Dendritic cell treated with granulocyte-macrophage colony-stimulating factor and Interleukin-4, amounts not matched to agents 40 ng/mL and 50 ng/mL, for 4 days (primary cell): ENCODE measurements around the gene NLGN1.

Experiments used
- H3K27ac Mint-ChIP-seq: one replicate; pipeline ENCODE4 v1.8.0; 2022; ENCODE audit warnings: mild to moderate bottlenecking, mixed read lengths
- H3K27me3 Mint-ChIP-seq: one replicate; pipeline ENCODE4 v1.8.0; 2022; ENCODE audit warnings: mild to moderate bottlenecking, mixed read lengths
- H3K36me3 Mint-ChIP-seq: one replicate; pipeline ENCODE4 v1.8.0; 2022; ENCODE audit warnings: low read depth, mixed read lengths
- H3K4me1 Mint-ChIP-seq: one replicate; pipeline ENCODE4 v1.8.0; 2022; ENCODE audit warnings: low read depth, mixed read lengths
- H3K4me3 Mint-ChIP-seq: one replicate; pipeline ENCODE4 v1.8.0; 2022; ENCODE audit warnings: mild to moderate bottlenecking, moderate library complexity, mixed read lengths
- H3K9me3 Mint-ChIP-seq: one replicate; pipeline ENCODE4 v1.8.0; 2022; ENCODE audit warnings: mixed read lengths
- intact Hi-C: fragments of 100-400 bp; cut with micrococcal nuclease; formaldehyde crosslinking; loops from one replicate; pipeline ENCODE4 v1.15.0; 2022

NLGN1 gene

DNA sequence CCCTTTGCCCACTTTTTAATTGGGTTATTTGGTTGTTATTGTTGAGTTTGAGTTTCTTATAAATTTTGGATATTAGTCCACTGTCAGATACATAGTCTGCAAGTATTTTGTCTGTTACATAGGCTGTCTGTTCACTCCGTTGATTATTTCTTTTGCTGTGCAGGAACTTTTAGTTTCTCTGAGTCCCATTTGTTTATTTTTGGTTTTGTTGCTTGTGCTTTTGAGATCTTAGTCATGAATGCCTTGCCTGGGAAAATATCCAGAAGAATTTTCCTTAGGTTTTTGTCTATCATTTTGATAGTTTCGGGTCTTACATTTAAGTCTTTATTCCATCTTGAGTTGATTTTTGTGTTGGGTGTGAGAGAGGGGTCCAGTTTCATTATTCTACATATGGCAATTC is 254.5 kb downstream of the NLGN1 start:
- intact Hi-C loops: no loop called here
- Mint-ChIP-seq H3K36me3 (no peaks in the 10 kb centered on the region), H3K4me1 (no peaks in the 10 kb centered on the region), H3K27ac (no peak overlapping the region), H3K9me3 (peaks cover 15% of the 10 kb centered on the region), H3K27me3 (no peaks in the 10 kb centered on the region), H3K4me3 (no peak overlapping the region)

DNA sequence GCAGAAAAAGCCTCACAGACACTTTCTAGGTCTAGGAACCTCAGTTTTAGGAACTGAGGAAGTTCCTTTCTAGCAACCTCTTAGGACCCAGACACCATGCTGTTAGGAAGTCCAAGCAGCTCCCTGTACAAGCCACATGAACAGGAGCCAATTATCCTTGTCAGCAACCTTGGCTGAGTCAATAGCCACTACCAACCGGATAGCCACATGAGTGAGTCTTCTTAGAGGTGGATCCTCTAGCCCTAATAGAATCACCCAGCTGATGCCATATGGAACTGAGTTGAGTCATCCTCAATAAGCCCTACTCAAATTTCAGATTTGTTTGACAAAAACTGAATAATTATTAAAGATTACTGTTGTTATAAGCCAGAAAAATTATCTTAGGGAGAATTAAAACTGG is 256.2 kb downstream of the NLGN1 start:
- intact Hi-C loops: no loop called here
- Mint-ChIP-seq H3K4me1 (no peaks in the 10 kb centered on the region), H3K4me3 (no peak overlapping the region)

DNA sequence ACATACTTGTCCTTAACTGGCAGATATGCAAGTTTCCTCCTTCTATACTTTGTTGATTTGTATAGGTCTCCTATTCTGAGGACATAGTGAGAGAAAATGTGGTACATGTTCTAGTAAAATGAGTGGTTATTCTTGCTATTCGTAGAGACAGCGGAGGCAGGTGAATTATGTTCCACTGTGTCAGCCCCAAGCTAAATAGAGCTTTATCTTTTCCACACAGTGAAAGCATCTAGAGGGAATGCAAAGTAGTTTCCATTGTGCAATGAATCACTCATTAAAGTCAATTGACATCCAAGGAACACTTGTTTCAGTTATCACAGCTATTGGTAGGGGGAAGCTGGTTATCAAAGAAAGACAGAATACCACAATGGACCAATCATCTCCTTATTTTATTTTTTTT is 262.4 kb downstream of the NLGN1 start:
- Mint-ChIP-seq H3K27me3 (no peaks in the 10 kb centered on the region), H3K9me3 (peaks cover 8% of the 10 kb centered on the region), H3K4me1 (no peaks in the 10 kb centered on the region), H3K4me3 (no peak overlapping the region), H3K36me3 (no peaks in the 10 kb centered on the region), H3K27ac (no peak overlapping the region)
- intact Hi-C loops: no loop called here

More for the DNA sequence above, 256.2 kb downstream of the NLGN1 start:
- Mint-ChIP-seq H3K36me3 (no peaks in the 10 kb centered on the region), H3K27me3 (no peaks in the 10 kb centered on the region), H3K9me3 (peaks cover 15% of the 10 kb centered on the region), H3K27ac (no peak overlapping the region)

DNA sequence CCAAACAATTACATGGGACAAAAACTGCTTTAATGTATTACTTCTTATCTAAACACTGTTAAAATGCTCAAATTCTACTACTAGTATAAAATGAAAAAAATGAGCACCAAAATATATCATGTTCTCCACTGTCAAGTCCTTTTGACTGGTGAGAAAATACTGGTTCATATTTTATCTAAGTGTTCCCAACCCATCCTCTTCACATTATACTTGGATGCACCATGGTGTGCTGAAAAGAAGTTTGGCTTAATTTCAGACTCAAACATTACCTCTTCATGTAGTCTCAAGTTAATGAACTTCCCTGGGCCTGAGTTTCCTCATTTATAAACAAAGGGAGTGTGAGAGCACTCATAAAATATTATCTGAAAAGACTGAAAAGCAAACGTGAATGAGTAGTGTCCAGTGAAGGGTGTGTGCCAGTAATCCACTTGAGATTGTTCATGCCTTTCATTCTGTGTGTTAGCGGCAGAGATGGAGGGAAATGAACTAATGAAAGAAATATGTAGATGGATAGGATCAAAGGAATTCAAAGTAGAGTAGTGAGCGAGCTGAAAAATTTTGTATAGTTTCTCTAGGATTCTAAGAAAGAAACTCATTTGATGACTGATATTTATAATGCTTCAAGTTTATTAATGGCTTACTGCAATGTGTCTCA is 263.2 kb downstream of the NLGN1 start:
- H3K27me3 Mint-ChIP-seq: no peaks in the 10 kb centered on the region
- no peaks in the 10 kb centered on the region for H3K36me3 Mint-ChIP-seq
- no peaks in the 10 kb centered on the region for H3K4me1 Mint-ChIP-seq
- no peak overlapping the region for H3K4me3 Mint-ChIP-seq
- intact Hi-C loops: no loop called here
- H3K27ac Mint-ChIP-seq: no peak overlapping the region
- peaks cover 8% of the 10 kb centered on the region for H3K9me3 Mint-ChIP-seq

DNA sequence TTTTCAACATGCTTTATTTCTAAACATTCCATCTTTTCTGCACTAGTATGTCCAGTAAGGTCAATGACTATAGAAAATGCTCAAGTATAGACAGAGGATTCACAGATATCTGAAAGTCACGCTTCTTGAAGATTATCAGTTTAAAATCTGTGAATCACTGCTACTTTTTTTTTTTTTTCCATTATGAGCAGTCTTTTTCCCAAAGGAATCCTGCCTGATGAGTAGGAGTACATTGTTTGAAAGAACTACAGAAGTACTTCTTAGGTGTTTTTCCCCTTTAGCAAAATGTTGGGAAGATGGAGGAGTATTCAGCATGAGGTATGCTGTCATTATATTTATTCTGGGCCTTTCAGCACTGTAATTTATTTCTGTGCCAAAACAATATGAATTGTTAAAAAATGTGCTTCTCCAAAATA is 266.2 kb downstream of the NLGN1 start:
- Mint-ChIP-seq H3K4me3 (no peak overlapping the region), H3K27me3 (no peaks in the 10 kb centered on the region), H3K27ac (no peak overlapping the region), H3K36me3 (no peaks in the 10 kb centered on the region), H3K4me1 (no peaks in the 10 kb centered on the region), H3K9me3 (peaks cover 8% of the 10 kb centered on the region)
- intact Hi-C loops: no loop called here

DNA sequence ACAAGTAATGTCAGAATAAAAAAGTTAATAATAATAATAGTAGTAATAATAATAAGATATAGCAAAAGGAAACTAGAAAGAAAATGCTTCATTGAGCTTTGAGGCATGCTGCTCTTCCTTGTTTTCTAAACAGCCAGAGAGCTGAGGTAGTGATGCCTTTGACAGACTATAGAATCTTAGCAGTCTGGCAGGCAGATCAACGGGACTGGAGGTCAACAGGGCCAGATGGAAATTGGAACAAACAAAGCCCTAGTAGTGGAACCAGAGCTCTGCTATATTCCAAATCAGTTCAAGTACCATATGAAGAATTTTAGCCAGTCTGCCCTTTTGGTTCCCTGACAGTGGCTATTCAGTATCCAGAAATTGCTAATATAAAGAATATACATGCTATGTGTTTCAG is 278.6 kb downstream of the NLGN1 start:
- intact Hi-C loops: no loop called here
- H3K36me3 Mint-ChIP-seq: no peaks in the 10 kb centered on the region
- H3K27me3 Mint-ChIP-seq: no peaks in the 10 kb centered on the region
- peaks cover 5% of the 10 kb centered on the region for H3K9me3 Mint-ChIP-seq
- no peak overlapping the region for H3K27ac Mint-ChIP-seq
- no peaks in the 10 kb centered on the region for H3K4me1 Mint-ChIP-seq
- H3K4me3 Mint-ChIP-seq: no peak overlapping the region

DNA sequence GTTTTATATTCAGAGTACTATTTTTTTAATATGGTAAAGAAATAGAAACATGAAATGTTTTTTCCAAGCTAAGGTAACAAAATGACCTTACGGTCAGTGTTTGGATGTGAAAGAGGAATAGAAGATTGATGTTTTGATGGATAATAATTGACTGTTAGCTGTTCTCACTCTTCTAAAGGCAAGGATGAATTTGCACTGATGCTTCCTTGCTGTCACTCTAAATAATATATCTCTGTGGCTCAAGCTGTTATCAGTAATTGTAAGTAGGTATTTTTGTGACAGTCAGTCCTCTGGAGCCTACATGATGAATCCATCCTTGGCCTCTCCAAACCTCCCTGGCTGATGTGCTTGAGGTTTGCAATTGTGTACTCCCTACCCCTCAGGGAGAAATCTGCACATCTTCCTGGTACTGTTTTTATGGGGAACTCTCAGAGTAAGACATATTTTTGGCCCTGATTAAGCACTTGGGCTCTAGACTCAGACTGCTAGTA is 283.7 kb downstream of the NLGN1 start:
- no peak overlapping the region for H3K27ac Mint-ChIP-seq
- intact Hi-C loops: no loop called here
- no peak overlapping the region for H3K4me3 Mint-ChIP-seq
- no peaks in the 10 kb centered on the region for H3K9me3 Mint-ChIP-seq
- no peaks in the 10 kb centered on the region for H3K4me1 Mint-ChIP-seq
- H3K36me3 Mint-ChIP-seq: no peaks in the 10 kb centered on the region
- no peaks in the 10 kb centered on the region for H3K27me3 Mint-ChIP-seq

DNA sequence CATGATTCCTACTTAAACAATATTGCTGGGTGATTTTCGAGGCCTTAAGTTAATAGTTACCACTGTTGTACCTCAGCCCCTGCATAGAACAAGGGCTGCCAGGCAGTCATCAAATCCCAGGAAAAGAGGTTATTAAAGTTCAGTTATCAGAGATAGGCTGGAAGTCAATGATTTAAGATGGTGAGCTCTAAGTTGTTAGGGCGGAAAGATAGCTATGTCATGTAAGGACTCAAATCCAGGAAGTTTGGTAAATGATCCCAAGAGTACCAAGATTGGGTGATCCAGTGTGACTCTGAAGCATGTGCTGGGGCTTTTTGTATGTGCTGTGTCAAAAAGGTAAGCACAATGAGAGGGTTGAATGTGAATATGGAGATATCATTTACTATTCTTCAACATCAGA is 287.9 kb downstream of the NLGN1 start:
- Mint-ChIP-seq H3K36me3 (no peaks in the 10 kb centered on the region), H3K4me1 (no peaks in the 10 kb centered on the region), H3K27ac (no peak overlapping the region), H3K4me3 (no peak overlapping the region), H3K27me3 (no peaks in the 10 kb centered on the region), H3K9me3 (no peaks in the 10 kb centered on the region)
- intact Hi-C loops: no loop called here

DNA sequence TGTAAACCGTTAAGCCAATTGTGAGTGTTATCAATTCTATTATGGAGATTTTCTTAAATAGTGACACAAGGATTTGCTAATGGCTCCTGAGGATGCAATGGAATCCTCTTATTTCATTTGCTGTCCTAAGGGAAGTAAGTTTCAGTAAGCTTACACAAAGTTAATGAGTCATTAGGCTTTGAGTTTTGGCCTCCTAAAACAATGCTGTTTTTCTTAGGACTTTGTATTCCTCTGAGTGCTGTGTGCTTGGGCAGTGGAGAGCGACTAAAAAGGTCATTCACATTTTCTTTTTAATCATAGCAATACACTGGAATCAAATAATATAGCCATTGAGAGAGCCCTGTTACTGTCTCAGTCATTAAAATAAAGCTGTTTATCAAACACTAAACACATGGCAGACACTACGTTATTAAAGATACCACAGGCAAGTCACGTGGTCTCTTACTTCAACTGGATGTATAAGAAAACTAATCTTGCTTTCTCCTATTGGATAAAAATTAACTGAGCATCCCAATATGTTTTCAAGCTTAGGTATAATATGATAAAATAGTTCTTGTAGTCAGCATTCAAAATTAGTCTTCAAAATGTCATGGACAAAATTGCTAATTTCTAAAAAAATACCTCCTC is 290.8 kb downstream of the NLGN1 start:
- Mint-ChIP-seq H3K4me1 (no peaks in the 10 kb centered on the region), H3K27ac (no peak overlapping the region), H3K27me3 (no peaks in the 10 kb centered on the region), H3K4me3 (no peak overlapping the region), H3K9me3 (no peaks in the 10 kb centered on the region), H3K36me3 (no peaks in the 10 kb centered on the region)
- intact Hi-C loops: no loop called here

DNA sequence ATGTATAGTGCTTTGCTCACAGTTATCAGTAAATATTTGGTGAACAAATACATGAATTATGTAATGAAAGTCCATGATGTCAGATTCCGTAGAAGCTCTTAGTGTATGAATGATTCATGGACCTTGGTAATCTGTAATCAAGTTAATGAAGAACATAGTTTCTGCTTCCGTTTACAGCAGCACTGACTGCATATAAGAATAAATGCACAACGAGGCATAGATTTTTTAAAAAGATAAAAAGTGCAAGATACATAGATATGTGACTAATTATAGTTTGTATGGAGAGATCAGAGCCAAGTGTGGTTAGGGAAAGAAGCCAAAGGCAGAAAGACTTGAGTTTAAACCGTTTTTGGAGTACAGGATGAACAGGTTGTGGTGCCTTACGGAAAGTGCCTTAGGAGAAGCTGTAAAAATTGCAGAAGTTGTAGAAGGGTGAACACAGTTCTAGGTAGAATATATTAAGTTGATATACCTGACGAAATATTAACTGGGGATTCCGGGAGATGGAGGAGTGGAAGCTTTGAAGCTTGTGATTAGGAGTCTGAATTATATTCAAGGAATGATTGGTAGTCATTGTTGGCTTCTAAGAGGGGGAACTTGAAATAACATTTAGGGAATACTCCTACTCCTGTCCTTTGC is 293.1 kb downstream of the NLGN1 start:
- Mint-ChIP-seq H3K27me3 (no peaks in the 10 kb centered on the region), H3K4me1 (no peaks in the 10 kb centered on the region), H3K27ac (no peak overlapping the region), H3K9me3 (no peaks in the 10 kb centered on the region), H3K4me3 (no peak overlapping the region), H3K36me3 (no peaks in the 10 kb centered on the region)
- intact Hi-C loops: no loop called here

DNA sequence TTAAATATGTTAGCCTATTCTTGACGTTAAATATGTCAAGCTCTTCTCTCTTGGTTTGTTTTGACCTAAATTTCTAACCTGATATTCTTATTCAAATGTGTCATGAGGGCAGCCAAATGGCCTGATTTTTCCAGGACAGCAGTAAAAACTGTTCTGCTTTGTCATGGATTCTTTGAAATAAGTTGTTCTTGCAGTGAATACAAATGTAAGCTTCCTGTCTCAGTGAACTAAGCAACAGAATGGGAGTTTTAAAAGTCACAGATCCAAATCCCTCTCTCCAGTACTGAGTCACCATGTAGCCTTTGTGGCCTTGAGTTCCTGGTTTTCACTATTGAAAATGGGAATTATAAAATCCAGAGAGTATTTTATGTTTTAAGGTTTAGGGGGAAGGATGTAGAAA is 301.8 kb downstream of the NLGN1 start:
- intact Hi-C loops: no loop called here
- Mint-ChIP-seq H3K27me3 (no peaks in the 10 kb centered on the region), H3K36me3 (no peaks in the 10 kb centered on the region), H3K4me1 (no peaks in the 10 kb centered on the region), H3K9me3 (peaks cover 10% of the 10 kb centered on the region), H3K4me3 (no peak overlapping the region), H3K27ac (no peak overlapping the region)

DNA sequence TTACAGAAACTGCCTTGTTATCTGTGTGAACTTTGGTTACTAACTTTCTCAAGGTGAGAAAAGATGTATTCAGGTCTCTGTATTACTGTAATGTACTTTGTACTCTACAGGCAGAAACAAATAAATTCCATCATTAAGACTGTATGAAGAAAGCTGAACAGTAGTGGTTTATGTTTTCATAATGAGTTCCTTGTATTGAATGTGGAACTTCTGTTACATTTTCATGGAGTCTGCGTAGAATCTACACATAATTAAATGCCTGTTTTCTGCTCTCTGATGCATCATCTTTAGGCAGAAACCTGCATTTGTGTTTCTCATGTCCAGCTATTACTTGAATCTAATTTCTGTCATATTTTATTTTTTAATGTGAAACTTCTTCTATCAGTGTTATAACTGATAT is 302.8 kb downstream of the NLGN1 start:
- Mint-ChIP-seq H3K27ac (no peak overlapping the region), H3K36me3 (no peaks in the 10 kb centered on the region), H3K27me3 (no peaks in the 10 kb centered on the region), H3K4me3 (no peak overlapping the region), H3K4me1 (no peaks in the 10 kb centered on the region), H3K9me3 (peaks cover 10% of the 10 kb centered on the region)
- intact Hi-C loops: no loop called here

DNA sequence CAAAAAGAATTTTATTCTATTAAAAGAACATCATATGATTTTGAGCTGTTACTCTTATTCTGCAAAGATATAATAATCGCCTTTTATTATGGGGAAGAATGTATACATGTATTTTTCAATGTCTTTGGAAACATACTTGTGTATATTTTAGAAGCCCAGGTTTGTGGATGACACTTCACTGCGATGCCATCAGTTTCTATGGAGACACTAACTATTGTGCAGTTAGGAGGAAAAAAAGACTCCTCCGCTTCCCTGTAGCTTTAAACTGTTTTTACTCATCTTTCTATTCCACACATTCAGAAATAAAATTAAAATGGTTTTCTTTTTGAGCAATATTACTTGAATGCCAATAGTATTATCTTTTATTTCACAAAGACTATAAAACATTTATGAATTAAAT is 305.0 kb downstream of the NLGN1 start:
- intact Hi-C loops: no loop called here
- H3K36me3 Mint-ChIP-seq: no peaks in the 10 kb centered on the region
- H3K9me3 Mint-ChIP-seq: peaks cover 10% of the 10 kb centered on the region
- H3K4me1 Mint-ChIP-seq: no peaks in the 10 kb centered on the region
- H3K4me3 Mint-ChIP-seq: no peak overlapping the region
- H3K27ac Mint-ChIP-seq: no peak overlapping the region
- H3K27me3 Mint-ChIP-seq: no peaks in the 10 kb centered on the region

DNA sequence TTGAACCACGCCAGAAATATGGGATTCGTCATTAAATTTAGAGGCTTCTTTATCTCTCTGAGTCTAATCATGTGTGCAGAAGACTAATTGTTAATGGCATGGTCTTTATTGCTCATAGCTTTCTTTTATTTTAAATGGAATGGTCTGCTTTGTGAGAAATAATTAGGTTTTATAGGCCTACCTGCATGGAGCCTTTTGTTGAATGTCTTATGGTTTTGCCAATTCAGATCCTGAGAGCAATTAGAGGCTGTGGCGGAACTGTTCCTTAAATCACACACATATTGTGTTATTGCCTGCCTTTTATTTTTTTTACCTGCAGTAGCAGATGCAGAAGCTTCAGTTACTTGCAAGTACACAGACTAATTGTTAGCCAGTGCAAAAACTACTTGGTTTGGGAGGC is 306.2 kb downstream of the NLGN1 start:
- Mint-ChIP-seq H3K27ac (no peak overlapping the region), H3K36me3 (no peaks in the 10 kb centered on the region), H3K27me3 (no peaks in the 10 kb centered on the region), H3K9me3 (peaks cover 8% of the 10 kb centered on the region), H3K4me1 (no peaks in the 10 kb centered on the region), H3K4me3 (no peak overlapping the region)
- intact Hi-C loops: no loop called here
